Measurements from ENCODE around the gene EPO.
"Not testable (repeated sequence)": the region's sequence is repeated elsewhere in the genome, so short reads cannot be mapped to it uniquely, and the experiment has no call there.

The EPO gene

GRCh38 chr7:100683659-100684533 lies 36.4 kb upstream of the EPO start:
- no peak for DNase-seq

- DNase-seq: no peak
These were observed 35.7 kb upstream of the EPO start for GRCh38 chr7:100684534-100685042.

- no peak for DNase-seq
These were observed 35.1 kb upstream of the EPO start for GRCh38 chr7:100685049-100685605.

GRCh38 chr7:100685631-100686145 lies 34.6 kb upstream of the EPO start:
- DNase-seq: no peak

- no peak for DNase-seq
These were observed 34.0 kb upstream of the EPO start for GRCh38 chr7:100686201-100686821.

GRCh38 chr7:100686822-100687211 lies 33.5 kb upstream of the EPO start:
- no peak for DNase-seq

GRCh38 chr7:100687261-100687660 lies 33.0 kb upstream of the EPO start:
- DNase-seq: no peak

GRCh38 chr7:100687751-100688300 lies 32.4 kb upstream of the EPO start:
- no peak for DNase-seq

- DNase-seq: no peak
These were observed 31.9 kb upstream of the EPO start for GRCh38 chr7:100688326-100688860.

GRCh38 chr7:100689230-100690135 lies 30.8 kb upstream of the EPO start:
- DNase-seq: no peak

GRCh38 chr7:100691676-100692577 lies 28.3 kb upstream of the EPO start:
- peak; percentile 45 for DNase-seq

- no peak for DNase-seq
These were observed 27.7 kb upstream of the EPO start for GRCh38 chr7:100692578-100692961.

GRCh38 chr7:100693312-100694097 lies 26.8 kb upstream of the EPO start:
- DNase-seq: no peak

GRCh38 chr7:100694098-100694745 lies 26.0 kb upstream of the EPO start, which contains the start of gene GIGYF1:
GIGYF1 (minus strand) TSS chr7:100694250; CDS start chr7:100688238, 6,012 bp downstream.
- peak; percentile 51 for DNase-seq

GRCh38 chr7:100696123-100696521 lies 24.1 kb upstream of the EPO start:
- no peak for DNase-seq

GRCh38 chr7:100699018-100699417 lies 21.2 kb upstream of the EPO start:
- DNase-seq: no peak

- not testable (repeated sequence) for DNase-seq
These were observed 19.2 kb upstream of the EPO start for GRCh38 chr7:100701089-100701488.

- peak; percentile 44 for DNase-seq
These were observed 14.9 kb upstream of the EPO start for GRCh38 chr7:100705320-100705752.
